Endothelial cell of umbilical vein (primary cell): Measurements from ENCODE around the gene ZNF629. TPM values are rescaled to one million over a fixed set of nuclear protein-coding genes. Genes with fewer than 3 reads are reported as not detected.

Source experiments
- BruUV-seq: library from RNA; stranded (reverse); fragments of 400-500 nt; replicated peaks from 2 replicates; lab custom pipeline; 2021; lab: Mats Ljungman, UMichigan
- CTCF ChIA-PET: fragments of 300-600, 350-600 bp; sonication (Branson Sonifier 250); formaldehyde crosslinking; loops from one replicate; lab custom pipeline; 2021; ENCODE audit warnings: antibody characterized with exemption, inconsistent platforms; lab: Charles Lee
- POLR2A ChIA-PET: fragments of 300-600, 350-600 bp; sonication (Branson Sonifier 250); formaldehyde crosslinking; loops from one replicate; lab custom pipeline; 2021; ENCODE audit warnings: antibody characterized with exemption, inconsistent platforms; lab: Charles Lee
- DNase-seq: peaks from one replicate; pipeline ENCODE4 v3.0.0-alpha.2; 2011; ENCODE audit warnings: low read depth, low spot score
- FAIRE-seq: peaks from 2 replicates; lab custom pipeline; 2011; peaks lifted over from hg19 to GRCh38; lab: Jason Lieb, UNC
- H2AFZ ChIP-seq: 2 replicates; pipeline ENCODE4 v1.6.0; 2012; ENCODE audit warnings: low read depth, low read length, control low read depth, inconsistent platforms
- H3K27ac ChIP-seq: 2 replicates; pipeline ENCODE4 v1.5.1; 2011; ENCODE audit warnings: low read depth, mild to moderate bottlenecking, control low read depth, low read length, moderate library complexity; ENCODE audit not compliant: insufficient read depth
- H3K27me3 ChIP-seq, 2 experiments: 2 replicates each; pipeline versions ENCODE4 v1.6.0 to v1.6.1; 2011; ENCODE audit warnings: low read length in 2 of 2, mixed read lengths in 1 of 2; ENCODE audit not compliant: control insufficient read depth in 2 of 2, insufficient read depth in 2 of 2
- H3K36me3 ChIP-seq, 2 experiments: 2 replicates in 1 of 2; 3 replicates in 1 of 2; pipeline ENCODE4 v1.5.1; 2011; ENCODE audit warnings: low read length in 2 of 2, mild to moderate bottlenecking in 1 of 2, moderate library complexity in 1 of 2; ENCODE audit not compliant: control insufficient read depth in 2 of 2, insufficient read depth in 2 of 2; ENCODE audit errors: extremely low read depth in 1 of 2
- H3K4me1 ChIP-seq: 3 replicates; pipeline ENCODE4 v1.5.1; 2011; ENCODE audit warnings: mild to moderate bottlenecking, low read length; ENCODE audit not compliant: control insufficient read depth, insufficient read depth; ENCODE audit errors: extremely low read depth
- H3K4me2 ChIP-seq: 2 replicates; pipeline ENCODE4 v1.6.1; 2011; ENCODE audit warnings: low read length, control low read depth, mixed read lengths; ENCODE audit not compliant: insufficient read depth
- H3K4me3 ChIP-seq, 3 experiments: fragments of 200-600 bp in 1 of 3; sonication (generic), shearing (Covaris generic) in 1 of 3; replicated peaks in 1 of 3; 2 replicates each; pipeline ENCODE4 v1.5.1; 2011 to 2016; ENCODE audit warnings: control low read depth in 3 of 3, low read length in 3 of 3, mild to moderate bottlenecking in 2 of 3, inconsistent platforms in 1 of 3, low read depth in 1 of 3, moderate library complexity in 1 of 3; ENCODE audit not compliant: insufficient read depth in 1 of 3
- H3K79me2 ChIP-seq: 2 replicates; pipeline ENCODE4 v1.6.0; 2012; ENCODE audit warnings: low read length, inconsistent platforms; ENCODE audit not compliant: control insufficient read depth, insufficient read depth
- H3K9ac ChIP-seq: replicated peaks from 2 replicates; pipeline ENCODE3; 2011; ENCODE audit warnings: low read length, control low read depth; ENCODE audit not compliant: insufficient read depth; ENCODE audit errors: extremely low read depth
- H3K9me1 ChIP-seq: replicated peaks from 3 replicates; pipeline ENCODE4 v1.6.0; 2011; ENCODE audit warnings: mild to moderate bottlenecking, low read length; ENCODE audit not compliant: control insufficient read depth, insufficient read depth; ENCODE audit errors: extremely low read depth
- H3K9me3 ChIP-seq: replicated peaks from 2 replicates; pipeline ENCODE4 v1.5.1; 2012; ENCODE audit warnings: low read length, inconsistent platforms; ENCODE audit not compliant: control insufficient read depth, insufficient read depth
- H4K20me1 ChIP-seq: replicated peaks from 2 replicates; pipeline ENCODE3; 2011; ENCODE audit warnings: mild to moderate bottlenecking, low read length; ENCODE audit not compliant: control insufficient read depth, insufficient read depth; ENCODE audit errors: extremely low read depth
- GATA2 ChIP-seq: IDR thresholded peaks from 2 replicates; pipeline ENCODE4 v1.7.0; 2011; ENCODE audit warnings: low read depth, mild to moderate bottlenecking, moderate library complexity, mixed read lengths, low read length; ENCODE audit not compliant: insufficient read length, insufficient read depth
- MYC ChIP-seq: IDR thresholded peaks from one replicate; pipeline ENCODE4 v1.6.1; 2011; ENCODE audit warnings: mild to moderate bottlenecking, low read depth, low read length
- dilution Hi-C: fragments of 300-500 bp; cut with MboI; formaldehyde crosslinking; loops from one replicate; pipeline ENCODE4 v1.15.0; 2019; ENCODE audit warnings: low sequenced_read_pairs; ENCODE audit not compliant: extremely low pct_ligation_motif_present
- intact Hi-C: fragments of 100-400 bp; cut with micrococcal nuclease; formaldehyde crosslinking; loops from one replicate; pipeline ENCODE4 v1.10.0; 2022
- polyA plus RNA-seq, 4 experiments: library from polyadenylated mRNA; depleted of rRNA in 3 of 4; stranded (reverse) in 3 of 4; unstranded in 1 of 4; fragments of >200 nt; gene quantifications; 2 replicates each; pipeline versions ENCODE4 v1.2.1 to v1.2.3, GENCODE V29; 2011 to 2012; ENCODE audit warnings: missing spikeins in 1 of 4
- total RNA-seq: library from RNA; stranded (reverse); gene quantifications from 2 replicates; pipeline ENCODE4 v1.2.3, GENCODE V29; 2021
- TF ChIP-seq, protein P1 (sequence below), 2 donors: IDR thresholded peaks; 1 replicate in 1 of 2; 2 replicates in 1 of 2; pipeline ENCODE4 v1.5.1; 2011; ENCODE audit warnings: low read length in 2 of 2, mild to moderate bottlenecking in 2 of 2, moderate library complexity in 2 of 2, control low read depth in 1 of 2, inconsistent platforms in 1 of 2, low read depth in 1 of 2; ENCODE audit not compliant: insufficient read depth in 1 of 2; ENCODE audit errors: extremely low read depth in 1 of 2
- TF ChIP-seq, protein P2 (sequence below): IDR thresholded peaks from 2 replicates; pipeline ENCODE4 v1.6.1; 2011; ENCODE audit not compliant: insufficient read depth, insufficient read length

The ZNF629 gene
- total and polyA plus RNA-seq, 2 donors (not counting 3 experiments of a cell fraction or from before 2014, with no cell fraction given): 5.2 to 11.2 TPM

DNA sequence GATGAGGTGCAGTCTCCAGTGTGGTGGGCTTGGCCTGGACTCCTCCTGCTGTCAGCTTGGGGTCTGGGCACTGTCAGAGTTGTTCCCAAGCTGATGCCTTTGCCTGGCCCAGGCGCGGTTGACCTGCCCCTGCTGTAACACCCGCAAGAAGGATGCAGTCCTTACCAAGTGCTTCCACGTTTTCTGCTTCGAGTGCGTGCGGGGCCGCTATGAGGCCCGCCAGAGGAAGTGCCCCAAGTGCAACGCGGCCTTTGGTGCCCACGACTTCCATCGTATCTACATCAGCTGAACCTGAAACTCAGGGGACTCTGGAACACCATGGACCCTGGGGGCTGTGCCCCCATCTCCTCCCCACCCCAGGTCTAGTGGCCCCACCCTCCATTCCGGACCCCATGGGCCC, 13.2 kb downstream of the ZNF629 start:
- Histone ChIP-seq H3K4me1 (peaks cover 8% of the 10 kb centered on the region), H3K36me3 (peaks cover 8 to 37% of the 10 kb centered on the region in 2 experiments), H3K9me3 (no peaks in the 10 kb centered on the region), H4K20me1 (no peaks in the 10 kb centered on the region), H2AFZ (no peak overlapping the region), H3K79me2 (no peaks in the 10 kb centered on the region), H3K4me3 (no peak overlapping the region), H3K9ac (no peak overlapping the region), H3K9me1 (no peaks in the 10 kb centered on the region), H3K4me2 (no peak overlapping the region), H3K27ac (no peak overlapping the region), H3K27me3 (no peaks in the 10 kb centered on the region)
- dilution Hi-C loops: no loop called here
- intact Hi-C loops: no loop called here
- DNase-seq (no peak), FAIRE-seq (no peak)
- ChIA-PET CTCF (no interaction called here), POLR2A (no interaction called here)
- no peak for TF ChIP-seq MYC
- TF ChIP-seq, protein P1, sequence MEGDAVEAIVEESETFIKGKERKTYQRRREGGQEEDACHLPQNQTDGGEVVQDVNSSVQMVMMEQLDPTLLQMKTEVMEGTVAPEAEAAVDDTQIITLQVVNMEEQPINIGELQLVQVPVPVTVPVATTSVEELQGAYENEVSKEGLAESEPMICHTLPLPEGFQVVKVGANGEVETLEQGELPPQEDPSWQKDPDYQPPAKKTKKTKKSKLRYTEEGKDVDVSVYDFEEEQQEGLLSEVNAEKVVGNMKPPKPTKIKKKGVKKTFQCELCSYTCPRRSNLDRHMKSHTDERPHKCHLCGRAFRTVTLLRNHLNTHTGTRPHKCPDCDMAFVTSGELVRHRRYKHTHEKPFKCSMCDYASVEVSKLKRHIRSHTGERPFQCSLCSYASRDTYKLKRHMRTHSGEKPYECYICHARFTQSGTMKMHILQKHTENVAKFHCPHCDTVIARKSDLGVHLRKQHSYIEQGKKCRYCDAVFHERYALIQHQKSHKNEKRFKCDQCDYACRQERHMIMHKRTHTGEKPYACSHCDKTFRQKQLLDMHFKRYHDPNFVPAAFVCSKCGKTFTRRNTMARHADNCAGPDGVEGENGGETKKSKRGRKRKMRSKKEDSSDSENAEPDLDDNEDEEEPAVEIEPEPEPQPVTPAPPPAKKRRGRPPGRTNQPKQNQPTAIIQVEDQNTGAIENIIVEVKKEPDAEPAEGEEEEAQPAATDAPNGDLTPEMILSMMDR (IDR thresholded peaks at IDR 0.05; ENCODE audit: extremely low read depth in 1 of 2, insufficient read depth in 1 of 2, low read depth in 1 of 2, low read length in 2 of 2): no peak
- no TSS peak for BruUV-seq

DNA sequence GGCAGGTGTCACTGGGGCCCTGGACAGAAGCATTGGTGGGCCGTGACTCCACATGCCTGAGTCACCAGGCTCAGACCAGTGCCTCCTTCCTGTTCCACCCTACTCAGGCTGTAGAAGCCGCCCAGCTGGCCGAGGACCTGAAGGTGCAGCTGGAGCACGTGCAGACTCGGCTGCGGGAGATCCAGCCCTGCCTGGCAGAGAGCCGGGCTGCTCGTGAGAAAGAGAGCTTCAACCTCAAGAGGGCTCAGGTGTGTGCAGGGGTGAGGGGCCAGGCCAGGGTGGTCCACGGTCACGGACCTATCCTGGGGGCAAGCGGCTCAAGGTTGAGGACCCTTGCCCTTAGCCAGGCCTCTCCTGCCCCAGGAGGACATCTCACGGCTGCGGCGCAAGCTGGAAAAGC, 15.3 kb downstream of the ZNF629 start:
- Histone ChIP-seq H3K27ac (no peak overlapping the region), H3K9ac (no peak overlapping the region), H3K4me1 (peaks cover 8% of the 10 kb centered on the region), H3K9me1 (no peaks in the 10 kb centered on the region), H3K4me2 (no peak overlapping the region), H3K9me3 (no peaks in the 10 kb centered on the region), H3K79me2 (no peaks in the 10 kb centered on the region), H4K20me1 (no peaks in the 10 kb centered on the region), H3K4me3 (no peak overlapping the region), H2AFZ (no peak overlapping the region), H3K36me3 (peaks cover 13 to 52% of the 10 kb centered on the region in 2 experiments), H3K27me3 (no peaks in the 10 kb centered on the region)
- dilution Hi-C loops: no loop called here
- BruUV-seq: no TSS peak
- CTCF ChIA-PET: interaction anchor here (1.0 to 1.4 kb wide), 3 partner anchors 9 to 151 kb away, joined by 3 read pairs; no protein-coding TSS in a partner anchor
- intact Hi-C loops: no loop called here
- no peak for DNase-seq
- TF ChIP-seq MYC: no peak
- TF ChIP-seq, protein P2, sequence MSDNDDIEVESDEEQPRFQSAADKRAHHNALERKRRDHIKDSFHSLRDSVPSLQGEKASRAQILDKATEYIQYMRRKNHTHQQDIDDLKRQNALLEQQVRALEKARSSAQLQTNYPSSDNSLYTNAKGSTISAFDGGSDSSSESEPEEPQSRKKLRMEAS: no peak
- no peak for TF ChIP-seq GATA2
- FAIRE-seq: no peak
- POLR2A ChIA-PET: no interaction called here
